Measurements from ENCODE around the gene CD44.

The CD44 gene

DNA sequence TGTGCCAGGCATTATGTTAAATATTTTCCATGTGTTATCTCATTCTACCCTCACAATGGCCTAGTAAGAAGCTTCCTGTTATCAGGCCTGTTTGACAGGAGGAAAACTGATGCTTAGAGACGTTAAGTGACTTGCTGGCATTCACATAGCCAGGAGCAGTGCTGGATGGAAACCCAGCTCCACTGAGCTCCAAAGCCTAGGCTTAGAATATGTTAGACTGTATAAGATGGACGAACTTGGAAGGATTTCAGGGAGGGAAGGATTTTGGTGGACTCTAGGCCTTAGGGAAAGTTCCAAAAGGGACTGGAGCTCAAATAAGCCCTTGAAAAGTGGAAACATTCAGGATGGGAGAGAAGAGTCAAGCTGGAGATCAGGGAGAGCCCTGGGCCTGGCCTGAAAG, 2.1 kb downstream of the CD44 start:
- no peak for DNase-seq

DNA sequence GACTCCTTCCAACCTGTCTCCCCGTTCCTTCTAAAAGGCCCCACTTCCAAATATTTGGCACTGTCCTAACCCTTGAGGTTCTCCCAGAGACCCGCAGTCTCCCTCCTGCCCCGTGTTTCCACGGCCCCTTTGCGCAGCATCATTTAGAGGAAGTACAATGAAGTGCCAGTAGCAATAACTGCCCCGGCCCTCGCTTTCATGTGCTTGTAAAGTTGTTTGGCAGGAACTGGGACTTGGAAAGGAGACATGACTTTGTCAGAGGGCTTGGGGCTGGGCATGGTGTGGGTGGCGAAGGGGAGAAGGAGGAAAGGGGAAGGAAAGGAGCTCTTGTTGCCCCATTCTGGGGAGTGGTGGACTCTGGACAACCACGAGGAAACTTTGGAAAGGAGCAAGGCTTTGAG, 2.6 kb downstream of the CD44 start:
- no peak for DNase-seq

DNA sequence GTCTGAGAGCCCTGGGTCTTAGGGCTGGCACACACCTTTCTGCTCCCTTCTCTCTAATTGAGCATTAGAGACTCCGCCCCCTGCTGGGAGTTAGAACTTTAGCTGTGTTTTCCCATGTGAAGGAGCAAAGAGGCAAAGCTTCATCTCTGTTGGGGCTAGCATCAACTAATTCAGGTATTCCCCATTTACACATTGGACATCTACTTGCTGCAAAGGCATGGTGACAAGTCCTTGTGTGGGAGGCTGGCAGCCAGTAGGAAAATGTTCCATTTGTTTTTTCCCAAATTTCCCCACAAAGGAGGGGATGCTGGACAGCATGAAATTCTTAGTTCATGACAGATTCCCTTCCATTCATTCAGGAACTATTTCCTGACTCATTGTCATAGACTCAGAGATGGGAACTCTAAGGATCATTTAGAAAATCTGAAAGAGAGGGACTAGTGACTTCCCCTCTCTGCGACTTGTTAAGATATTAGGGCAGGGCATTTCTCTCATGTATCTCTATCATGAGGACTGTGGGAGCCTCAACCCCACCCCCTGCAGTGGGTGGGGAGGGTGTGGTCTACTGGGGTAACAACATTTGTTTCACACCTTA, 3.6 kb downstream of the CD44 start:
- DNase-seq: peak; percentile 64

DNA sequence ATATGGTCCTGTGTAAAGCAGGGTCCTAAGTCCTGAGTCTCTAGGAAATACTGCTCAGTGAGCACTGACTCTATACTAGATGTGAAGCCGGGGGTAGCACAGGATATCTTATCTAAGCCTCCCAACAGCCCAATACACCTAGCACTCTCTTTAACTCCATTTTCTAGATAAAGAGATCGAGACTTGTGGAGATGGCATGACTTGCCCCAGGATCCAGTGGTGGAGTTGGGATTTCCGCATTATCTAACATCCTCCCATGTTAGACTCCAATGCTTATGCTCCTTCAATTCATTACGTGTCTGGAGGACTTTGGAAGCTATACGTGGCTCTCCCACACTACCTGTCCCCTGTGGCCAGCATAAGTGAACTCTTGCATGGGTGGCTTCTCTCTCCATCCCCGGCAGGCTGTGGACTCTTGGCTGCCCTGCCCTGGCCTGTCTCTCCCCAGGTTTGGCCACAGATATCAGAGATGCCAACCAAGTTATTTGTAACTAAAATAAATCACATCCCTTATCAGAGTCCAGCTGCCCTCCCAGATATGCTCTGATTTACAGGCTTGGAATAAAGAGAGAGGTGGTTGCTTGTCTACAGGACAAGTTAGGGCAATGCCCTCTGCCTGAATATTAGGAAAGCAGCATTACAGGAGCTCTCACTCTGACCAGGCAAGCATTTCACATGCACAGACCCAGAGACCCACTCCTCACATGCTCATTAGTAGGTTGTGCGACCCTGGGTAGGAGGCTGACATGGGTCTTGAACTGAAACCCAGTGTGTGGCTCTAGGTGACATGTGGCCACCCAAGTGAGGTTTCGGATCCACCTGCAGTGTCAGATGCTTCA, 4.5 kb downstream of the CD44 start:
- DNase-seq: peak; percentile 56

DNA sequence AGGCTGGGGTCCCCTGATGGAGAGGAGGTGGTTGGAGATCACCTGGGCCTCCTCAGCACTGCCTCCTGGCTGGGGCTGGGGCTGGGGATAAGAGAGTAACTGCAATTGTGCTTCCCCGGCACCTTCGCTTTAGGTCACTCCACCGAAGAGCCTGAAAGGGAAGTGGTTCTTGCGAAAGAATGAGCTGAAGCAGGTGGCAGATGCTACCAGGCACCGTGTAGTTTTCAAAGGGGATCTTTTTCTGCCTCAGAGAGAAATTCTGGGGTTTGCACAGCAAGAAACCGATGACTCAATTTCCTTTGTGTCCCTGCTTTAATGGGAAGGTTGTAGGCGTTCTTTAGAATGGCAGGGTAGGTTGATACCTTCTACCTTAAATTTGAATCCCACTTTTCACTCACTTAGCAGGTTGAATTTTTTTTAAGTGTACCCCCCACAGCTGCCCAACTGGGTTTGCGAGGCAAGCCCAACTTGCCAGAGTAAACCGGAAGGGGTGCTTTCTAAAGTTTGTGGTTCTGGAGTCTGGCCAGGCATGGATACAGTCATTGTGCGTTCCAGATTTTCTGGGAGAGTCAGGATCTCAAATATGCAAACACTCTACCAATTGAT, 5.3 kb downstream of the CD44 start:
- DNase-seq: peak; percentile 89

DNA sequence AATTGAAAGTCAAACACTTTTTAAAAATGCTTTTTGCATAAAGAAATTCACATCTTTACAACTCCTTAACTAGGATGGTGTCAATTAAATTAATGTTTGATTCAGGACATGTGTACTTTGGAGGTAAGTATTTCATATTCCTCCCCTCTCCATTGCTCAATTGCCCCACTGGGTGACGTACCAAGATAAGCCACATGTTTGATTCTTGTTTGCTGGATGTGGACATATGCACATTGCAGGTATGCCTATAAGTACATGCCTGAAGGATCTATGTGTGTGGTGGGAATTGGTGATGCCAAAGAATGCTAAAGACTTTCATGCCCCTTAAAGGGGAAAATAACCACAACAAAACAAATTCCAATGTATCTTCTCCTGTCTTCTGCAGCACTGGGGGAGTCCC, 5.8 kb downstream of the CD44 start:
- peak; percentile 86 for DNase-seq

DNA sequence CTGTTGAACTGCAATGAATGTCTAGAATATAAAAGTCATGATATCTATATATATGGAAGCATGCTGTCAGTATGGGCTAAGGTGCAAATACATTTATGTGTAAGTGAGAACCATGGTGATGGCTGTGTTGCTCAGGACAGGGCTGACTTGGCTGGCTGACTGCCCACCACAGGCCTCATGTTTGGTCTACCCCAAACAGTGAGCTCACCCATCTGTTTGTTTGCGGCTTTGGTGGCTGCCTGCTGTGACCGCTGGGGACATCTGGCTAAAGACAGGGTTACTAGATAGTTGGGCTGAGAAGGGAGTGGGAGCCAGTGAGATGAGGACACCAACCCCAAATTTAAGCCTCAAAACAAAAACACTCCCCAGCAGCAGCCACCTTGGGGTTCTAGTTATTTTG, 6.3 kb downstream of the CD44 start:
- no peak for DNase-seq

DNA sequence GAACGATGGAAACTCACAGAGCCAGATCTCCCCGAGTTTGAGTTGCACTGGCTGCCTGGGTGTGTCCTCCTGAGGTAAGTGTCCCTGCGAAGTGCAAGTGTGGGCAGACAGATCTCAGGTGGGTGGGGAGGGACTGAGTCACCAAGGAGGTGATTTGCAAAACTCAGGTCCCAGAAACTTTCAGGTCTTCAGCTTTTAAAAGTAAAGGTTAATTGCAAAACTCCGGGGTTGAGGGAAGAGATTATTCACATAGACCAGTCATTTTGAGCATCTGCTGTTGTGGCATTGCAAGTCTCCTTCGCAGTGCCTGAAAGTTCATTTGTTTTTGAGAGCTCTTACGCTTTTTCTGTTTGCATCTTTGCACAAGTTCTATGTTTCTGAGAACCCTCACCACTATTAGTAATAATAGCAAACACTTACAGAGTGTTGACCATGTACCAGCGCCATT, 7.1 kb downstream of the CD44 start:
- no peak for DNase-seq

DNA sequence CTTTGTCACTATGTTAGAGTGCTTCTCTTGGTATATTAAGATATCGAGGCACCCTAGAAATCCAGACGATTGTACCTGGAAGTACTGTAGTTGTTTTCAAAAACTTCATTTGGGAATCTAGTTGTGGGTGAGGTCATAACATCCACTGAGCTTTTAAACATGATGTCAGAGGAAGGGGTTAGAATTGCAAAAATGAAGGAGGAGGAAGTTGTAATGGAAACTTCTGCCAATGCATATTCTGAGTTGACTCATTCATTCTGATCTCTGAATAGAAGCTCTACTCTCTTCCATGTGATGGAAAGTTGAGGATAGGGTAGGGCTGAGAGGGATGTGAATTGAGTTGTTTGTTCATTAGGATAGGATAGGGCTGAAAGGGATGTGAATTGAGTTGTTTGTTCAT, 7.7 kb downstream of the CD44 start:
- no peak for DNase-seq

DNA sequence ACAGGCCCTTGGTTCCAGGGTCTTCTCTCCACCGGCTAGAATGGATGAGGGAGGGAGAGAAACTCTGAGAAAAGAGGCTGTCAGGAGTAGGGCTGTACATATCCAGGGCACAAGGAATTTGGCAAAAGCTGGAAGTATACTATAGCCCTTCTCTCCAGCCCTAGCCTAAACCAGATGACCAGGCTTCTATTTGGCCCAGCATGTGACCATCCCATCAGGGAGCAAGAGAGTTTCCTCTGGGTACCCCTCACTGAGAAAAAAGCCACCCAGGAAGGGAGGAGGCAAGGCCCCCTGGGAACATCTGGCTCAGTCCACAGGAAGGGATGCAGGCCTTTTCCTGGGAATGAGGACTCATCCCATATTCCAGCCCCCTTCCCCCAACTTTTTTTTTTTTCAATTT, 8.3 kb downstream of the CD44 start:
- DNase-seq: no peak

DNA sequence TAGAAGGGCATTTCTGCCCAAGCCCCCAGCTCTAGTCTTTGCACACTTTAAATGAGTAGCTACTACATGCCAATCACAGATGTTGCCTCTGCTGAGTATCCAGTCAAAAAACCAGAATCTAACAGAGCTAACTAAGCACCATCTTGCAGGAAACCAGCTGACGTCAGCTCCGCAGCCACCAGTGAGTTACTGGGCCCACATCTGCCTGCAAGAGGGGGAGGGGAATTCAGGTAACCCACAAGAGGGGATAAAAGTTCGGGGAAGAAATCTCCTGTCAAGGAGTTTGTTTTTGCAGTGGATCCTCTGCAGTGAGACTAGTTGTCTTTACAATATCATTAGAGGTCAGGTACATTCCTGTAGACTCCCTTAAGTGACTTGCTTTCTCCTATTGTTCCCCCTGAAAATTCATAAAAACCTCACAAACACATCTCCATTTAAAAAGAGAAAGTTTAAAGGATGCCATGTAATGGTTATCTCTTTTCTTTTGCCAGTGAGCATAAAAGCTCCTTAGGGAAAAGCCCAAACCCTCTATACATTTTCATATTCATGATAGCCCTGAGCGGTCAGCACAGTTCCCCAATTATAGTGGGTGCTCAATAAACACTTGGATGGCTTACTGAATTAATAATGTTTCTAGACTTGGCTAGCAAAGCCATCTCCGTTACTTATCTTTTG, 9.3 kb downstream of the CD44 start:
- no peak for DNase-seq

DNA sequence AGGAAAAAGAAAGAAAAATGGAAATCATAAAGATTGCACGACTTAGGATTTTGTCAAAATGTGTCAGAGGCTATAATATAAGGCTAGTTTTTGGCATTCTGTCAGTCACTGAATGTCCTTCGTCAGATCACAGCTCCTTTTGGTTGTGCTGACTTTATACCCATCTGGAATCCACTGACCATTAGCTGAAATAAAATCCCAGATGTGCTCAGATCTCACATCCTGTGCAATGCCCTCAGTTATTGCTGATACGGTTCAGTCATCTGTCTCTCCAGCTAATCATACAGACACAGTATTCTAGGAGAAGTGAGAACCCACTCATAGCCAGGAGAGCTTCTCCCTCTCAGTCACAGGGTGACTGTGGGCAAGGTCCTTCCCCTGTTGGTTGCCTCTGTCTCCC, 11.5 kb downstream of the CD44 start:
- DNase-seq: no peak

DNA sequence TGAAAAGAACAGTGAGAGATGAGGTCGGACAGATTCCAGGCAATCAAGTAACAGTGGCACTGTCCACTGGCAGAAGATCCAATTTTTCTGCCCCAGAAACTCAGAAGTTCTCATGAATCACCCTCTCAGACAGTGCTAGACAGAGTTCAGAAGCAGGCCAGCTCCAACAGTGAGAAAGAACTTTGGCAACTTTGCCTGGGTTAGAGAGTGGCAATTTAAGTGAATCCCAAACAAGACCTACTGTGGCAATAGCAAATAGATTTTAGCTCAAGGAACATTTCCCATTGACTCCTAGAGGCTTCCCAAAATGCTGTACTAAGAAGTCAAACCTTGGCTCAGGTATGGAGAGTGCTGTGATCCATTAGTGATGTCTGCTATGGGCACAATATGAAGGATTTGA, 12.3 kb downstream of the CD44 start:
- no peak for DNase-seq

DNA sequence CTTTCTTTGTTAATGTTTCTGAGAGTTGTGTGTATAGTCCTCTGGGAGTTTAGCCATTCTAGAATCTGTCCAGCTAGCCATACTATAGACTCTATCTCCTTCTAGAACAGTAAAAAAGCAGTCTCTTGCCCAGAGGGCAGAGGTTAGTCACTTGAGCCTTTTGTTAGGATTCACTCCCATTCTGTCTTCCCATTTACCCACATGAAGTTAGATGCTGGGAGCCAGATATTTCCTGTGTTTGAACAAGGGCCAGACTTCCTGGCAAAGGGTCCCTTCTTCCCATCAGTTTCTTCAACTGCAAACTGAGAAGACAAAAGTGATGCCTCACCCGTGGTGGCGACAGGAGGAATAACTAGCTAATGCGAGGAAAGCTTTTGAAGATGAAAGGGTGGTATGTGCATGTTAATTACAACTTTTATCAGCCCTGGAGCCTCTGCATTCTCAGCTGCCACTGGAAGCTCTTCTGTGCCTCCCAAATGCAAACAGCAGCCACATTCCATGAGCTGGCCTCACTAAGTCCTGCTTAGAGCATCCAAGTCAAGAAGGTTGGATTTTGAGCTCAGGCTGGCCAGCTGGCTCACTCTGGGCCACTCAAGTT, 12.8 kb downstream of the CD44 start:
- no peak for DNase-seq

DNA sequence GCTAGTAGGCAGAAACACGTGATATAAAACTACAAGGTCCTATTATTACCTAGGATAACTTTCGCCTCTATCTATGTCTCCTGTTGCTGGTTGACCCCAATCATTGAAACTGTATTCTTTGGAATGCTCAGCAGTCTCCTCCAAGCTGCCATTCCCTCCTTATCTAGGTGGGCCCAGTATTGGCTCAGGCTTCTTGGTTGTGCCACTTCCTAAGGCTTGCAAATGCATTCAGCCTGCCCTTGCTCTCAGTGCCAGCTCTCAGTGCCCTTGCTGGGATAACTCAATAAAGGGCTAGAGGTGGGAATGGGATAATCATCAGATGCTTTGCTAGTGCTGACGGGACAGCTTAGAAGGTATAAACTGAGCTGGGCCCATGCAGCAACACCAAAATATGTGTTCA, 13.6 kb downstream of the CD44 start:
- DNase-seq: no peak

DNA sequence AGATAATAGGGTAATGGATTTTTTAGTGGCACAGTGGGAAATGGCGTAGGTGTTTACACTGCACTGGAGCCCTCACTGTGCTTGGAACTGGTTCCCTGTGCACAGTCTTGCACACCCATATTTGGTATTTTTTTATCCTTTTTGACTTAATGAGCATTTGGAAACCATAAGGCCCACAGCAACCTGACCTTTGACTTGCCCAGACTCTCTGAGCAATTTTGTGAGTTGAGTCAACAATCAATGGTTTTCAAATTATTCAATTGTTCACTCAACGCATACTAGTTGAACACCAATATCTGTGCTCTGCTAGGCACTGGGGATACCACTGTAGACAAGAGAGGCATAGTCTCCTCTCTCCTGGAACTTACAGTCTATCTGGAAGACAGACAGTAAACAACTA, 14.3 kb downstream of the CD44 start:
- DNase-seq: no peak

DNA sequence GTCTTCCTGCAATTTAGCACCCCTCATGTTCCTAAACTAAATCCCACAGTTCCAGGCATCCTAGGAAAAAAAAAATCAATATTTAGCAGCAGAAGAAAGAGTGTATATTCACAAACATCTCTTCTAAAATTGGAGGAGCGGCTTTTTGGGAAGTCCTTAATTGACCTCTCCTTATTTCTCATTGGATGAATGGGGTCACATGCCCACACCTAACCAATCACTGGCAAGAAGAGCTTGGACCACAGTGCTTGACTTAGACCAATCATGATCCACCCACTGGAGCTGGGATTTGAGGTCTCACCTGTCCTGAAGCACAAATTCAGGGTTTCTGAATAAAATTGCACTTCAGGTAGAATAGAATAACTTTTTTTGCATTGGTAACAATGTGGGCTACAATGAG, 16.0 kb downstream of the CD44 start:
- DNase-seq: no peak

DNA sequence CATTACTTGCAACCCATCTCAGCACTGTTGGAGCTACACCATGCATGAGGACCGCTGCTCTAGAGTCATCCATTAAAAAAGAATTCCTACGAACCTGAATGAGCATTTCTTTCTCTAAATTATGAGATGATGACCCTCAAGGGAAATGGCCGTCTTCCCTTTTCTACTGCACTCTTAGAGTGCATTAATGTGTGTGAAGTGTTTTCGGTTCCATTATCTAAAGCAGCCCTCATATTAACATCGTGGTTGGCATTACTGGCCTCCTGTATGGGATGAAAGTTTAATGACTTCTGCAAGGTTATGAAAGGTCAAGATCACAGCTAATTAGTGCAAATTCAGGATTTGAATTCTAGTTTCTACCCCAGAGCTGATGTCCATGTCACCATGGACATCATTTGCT, 16.7 kb downstream of the CD44 start:
- no peak for DNase-seq

DNA sequence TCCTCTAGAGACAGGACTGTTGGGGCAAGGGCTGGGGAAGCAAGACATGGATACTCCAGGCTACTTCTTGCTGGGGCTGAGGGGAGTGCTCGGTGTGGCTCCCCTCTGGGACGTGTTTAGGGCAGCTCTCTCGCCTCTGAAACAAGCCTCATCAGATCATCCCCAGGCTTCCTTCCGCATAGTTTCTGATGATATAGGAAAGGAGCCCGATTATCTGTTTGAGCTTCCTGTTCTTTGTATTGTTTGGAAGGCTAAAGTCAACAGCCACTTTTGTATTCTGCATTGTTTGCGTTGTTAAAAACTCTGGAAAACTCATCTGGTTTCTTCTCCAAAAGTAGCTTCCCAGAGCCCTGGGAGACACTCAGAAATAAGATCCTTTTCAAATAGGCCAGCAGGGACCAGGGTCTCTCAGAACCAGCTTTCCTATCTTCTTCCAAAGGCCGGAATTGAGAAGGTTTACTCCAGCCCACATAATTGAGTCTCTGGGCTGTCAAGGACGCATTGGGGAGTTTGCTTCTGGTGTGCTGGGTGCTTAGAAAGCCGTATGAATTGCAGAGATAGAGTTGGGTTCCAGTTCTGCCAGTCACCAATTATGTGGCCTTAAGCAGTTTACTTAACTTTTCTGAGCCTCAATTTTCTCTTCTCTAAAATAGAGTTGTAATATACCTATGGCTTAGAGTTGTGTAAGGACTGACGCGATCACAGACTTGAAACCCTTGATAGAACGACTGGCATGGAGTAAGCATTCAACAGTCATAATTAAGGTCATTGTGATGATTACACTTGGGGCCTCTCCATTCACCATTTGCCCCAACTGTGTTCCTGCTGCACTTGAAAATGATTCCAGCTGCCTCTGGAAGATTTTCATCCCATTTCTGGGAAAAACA, 19.1 kb downstream of the CD44 start:
- no peak for DNase-seq

DNA sequence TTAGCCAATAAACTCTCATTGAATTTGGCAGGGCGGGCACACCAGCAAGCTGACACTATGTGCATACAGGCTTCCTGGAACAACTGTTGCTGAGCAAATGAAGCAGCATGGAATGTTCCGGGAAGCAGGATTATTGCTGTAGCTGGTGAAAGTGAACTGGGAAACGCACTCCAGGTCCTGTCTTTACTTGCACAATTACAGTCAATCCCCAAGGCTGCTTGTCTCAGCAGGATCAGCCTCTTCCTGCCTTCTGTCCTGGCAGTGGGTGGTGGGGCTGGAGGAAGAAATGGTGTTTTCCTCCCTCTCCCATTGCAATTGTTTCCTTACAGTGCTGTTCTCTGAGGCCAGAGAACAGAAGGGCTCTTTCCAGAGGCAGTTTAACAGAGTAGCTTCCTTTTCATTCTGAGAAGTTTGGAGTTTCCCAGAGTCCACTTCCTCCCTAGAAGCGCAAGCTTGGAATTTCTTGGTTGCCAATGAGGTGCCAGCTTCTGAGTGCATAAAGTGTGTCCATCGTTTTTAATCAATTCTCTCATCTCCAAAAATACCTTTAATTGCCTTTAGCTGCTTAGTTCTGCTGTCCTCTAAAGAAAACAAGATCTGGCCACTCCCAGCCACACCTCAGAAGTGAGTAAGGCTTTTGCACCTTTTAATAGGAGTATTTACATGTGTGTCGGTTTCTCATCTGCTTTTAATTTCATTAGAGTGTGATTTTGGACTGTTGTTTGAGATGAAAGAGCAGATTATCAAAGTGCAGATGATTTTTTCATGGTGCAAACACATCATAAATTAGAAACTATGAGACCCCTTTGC, 19.9 kb downstream of the CD44 start:
- no peak for DNase-seq

DNA sequence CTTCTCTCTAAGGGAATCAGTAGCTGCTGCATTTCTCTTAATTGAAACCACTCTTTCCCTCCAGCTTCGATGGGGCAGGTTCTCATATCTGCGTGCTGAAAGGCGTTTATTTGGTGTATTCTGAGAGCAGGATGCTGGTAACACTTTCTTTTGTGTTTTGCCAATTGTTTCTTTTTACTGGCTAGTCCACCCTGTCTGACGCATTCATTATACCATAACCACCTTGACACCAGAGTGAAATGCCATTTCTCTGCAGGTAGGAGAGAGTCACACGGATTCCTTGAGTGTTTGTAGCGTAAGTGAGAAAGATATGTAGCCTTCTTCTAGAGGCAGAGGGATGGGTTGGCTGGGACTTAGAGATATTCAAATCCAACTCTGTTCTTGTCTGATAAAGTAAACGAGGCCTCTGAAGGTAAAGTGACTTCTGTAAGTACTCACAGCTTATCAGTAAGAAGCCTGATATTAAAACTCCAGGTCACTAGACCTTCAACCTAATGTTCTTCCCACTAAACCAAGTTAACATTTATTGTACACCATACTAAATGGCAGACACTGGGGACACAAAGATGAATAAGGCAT, 21.4 kb downstream of the CD44 start:
- no peak for DNase-seq

Measured in NCI-H226 (cell line).